Prostate gland (tissue), 2 donors: Measurements from ENCODE around the gene MTARC2.

ENCODE experiments used
- CTCF ChIP-seq, 4 experiments: fragments of 200-600 bp in 2 of 4; fragments of 450-650 bp in 2 of 4; sonication (generic) in 2 of 4; IDR thresholded peaks; 1 replicate in 3 of 4; 2 replicates in 1 of 4; pipeline ENCODE4 v1.5.1; 2016 to 2019; ENCODE audit warnings: antibody characterized with exemption in 4 of 4, mild to moderate bottlenecking in 2 of 4, moderate library complexity in 2 of 4
- POLR2A ChIP-seq: fragments of 450-650 bp; IDR thresholded peaks from one replicate; pipeline ENCODE4 v1.6.1; 2016; ENCODE audit warnings: antibody characterized with exemption, mild to moderate bottlenecking

GRCh38 chr1:220784751-220785150 lies 36.6 kb downstream of the MTARC2 start:
- no peak for TF ChIP-seq CTCF (IDR thresholded peaks at IDR 0.05)
- no peak for TF ChIP-seq POLR2A
